Fibroblast of pulmonary artery (primary cell): ENCODE results near the gene SF3B5.

ENCODE experiments used
- DNase-seq: peaks from one replicate; pipeline ENCODE4 v3.0.0-alpha.2; 2010; ENCODE audit warnings: low read depth
- H3K4me3 ChIP-seq: replicated peaks from 2 replicates; pipeline ENCODE4 v1.5.1; 2011; ENCODE audit warnings: low read depth, mild to moderate bottlenecking, control low read depth, low read length, moderate library complexity
- TF ChIP-seq, protein P1 (sequence below): IDR thresholded peaks from 2 replicates; pipeline ENCODE4 v1.5.1; 2011; ENCODE audit warnings: mild to moderate bottlenecking, control low read depth, low read length, inconsistent platforms; ENCODE audit errors: missing control alignments

Gene SF3B5

DNA sequence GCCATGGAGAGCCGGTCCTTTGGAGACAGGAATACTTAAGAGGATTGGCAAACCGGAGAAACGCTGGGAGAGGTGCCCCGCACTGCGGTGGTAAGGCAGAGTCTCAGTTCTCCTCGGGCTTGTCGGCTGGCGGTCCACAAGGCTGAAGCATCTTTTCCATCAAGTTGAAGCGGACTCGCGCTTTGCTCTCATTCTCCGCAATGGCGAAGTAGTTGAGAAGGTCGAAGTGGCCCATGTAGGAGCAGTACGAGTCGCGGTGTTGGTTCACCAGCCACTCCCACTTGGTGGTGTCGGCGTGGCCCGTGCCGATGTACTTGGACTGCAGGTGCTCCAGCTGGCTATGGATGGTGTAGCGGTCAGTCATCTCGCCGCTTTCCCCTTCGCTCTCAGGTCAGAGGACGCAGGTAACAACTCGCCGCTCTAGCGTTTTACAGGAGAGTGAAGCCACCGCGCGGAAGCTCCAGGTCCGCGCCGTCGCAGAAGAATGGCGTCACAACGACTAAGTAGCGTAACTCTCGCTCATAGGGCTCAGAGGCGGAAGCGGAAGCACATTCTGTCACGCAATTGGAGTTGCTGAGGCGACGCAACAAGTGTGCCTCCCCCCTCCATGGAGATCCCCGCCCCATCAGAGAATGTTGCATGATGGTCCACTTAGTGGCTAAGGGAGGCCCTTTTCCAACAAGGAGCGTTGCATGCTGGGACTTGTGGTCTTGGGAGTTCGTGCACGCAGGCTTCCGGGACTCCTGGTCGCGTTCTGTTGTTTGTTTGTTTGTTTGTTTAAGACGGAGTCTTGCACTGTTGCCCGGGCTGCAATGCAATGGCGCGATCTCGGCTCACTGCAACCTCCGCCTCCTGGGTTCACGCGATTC, at the start of gene SF3B5:
Gene SF3B5 (minus strand): TSS at position 440 of the 869 bp plus-strand sequence. CDS start 76 bp downstream, at position 364.
- TF ChIP-seq, protein P1, sequence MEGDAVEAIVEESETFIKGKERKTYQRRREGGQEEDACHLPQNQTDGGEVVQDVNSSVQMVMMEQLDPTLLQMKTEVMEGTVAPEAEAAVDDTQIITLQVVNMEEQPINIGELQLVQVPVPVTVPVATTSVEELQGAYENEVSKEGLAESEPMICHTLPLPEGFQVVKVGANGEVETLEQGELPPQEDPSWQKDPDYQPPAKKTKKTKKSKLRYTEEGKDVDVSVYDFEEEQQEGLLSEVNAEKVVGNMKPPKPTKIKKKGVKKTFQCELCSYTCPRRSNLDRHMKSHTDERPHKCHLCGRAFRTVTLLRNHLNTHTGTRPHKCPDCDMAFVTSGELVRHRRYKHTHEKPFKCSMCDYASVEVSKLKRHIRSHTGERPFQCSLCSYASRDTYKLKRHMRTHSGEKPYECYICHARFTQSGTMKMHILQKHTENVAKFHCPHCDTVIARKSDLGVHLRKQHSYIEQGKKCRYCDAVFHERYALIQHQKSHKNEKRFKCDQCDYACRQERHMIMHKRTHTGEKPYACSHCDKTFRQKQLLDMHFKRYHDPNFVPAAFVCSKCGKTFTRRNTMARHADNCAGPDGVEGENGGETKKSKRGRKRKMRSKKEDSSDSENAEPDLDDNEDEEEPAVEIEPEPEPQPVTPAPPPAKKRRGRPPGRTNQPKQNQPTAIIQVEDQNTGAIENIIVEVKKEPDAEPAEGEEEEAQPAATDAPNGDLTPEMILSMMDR: no peak
- DNase-seq: peak; percentile 100
- peak within 1 kb of the TSS; percentile 97 for H3K4me3 ChIP-seq

DNA sequence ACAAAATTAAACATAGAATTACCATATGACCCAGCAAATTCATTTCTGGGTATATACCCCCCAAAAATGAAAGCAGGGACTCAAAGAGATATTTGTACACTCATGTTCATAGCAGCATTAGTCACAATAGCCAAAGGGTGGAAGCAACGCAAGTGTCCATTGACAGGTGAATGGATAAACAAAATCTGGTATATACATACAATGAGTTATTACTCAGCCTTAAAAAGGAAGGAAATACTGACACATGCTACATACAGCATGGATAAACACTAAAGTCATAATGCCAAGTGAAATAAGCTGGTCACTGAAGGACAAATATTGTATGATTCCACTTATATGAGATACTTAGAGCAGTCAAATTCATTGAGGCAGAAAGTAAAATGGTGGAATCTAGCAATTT, 49.6 kb upstream of the SF3B5 start:
- DNase-seq: no peak
- H3K4me3 ChIP-seq: no peak overlapping the region
- TF ChIP-seq, protein P1: no peak

DNA sequence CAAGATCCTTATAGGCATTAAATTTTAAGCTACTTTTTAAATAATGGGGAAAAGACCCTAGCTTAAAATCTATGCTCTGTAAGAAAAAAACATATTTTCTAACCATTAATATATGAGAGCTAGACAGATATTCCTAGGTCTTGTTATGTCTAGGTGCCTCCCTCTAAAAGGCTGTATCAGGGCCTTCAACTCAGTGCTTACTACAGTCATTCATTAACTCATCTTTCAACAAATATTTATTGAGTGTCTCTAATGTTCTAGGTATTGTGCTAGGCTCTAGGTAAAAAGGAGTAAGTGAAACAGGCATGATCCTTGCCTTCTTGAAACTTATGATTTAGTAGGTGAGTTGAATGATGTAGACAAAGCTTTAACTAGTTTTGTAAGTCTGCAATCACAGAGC, 48.5 kb upstream of the SF3B5 start:
- TF ChIP-seq, protein P1: no peak
- no peak overlapping the region for H3K4me3 ChIP-seq
- no peak for DNase-seq

DNA sequence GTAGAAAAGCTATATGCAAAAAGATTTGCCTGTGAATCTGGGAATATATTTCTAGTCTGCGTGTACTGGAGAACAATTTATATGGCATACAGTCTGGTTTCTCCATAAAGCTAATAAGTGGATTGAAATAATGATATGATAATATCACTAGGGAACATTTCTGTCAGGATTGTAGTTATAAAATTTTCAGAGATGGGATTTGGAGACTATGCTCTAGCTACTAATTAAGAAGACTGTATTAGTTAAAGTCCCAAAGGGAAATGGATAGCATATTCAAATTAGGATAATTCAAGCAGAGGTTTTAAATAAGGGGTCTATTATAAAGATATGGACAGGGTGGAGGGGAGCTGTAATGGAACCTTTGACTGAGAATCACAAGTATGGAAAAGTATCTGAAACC, 47.7 kb upstream of the SF3B5 start:
- TF ChIP-seq, protein P1: no peak
- no peak for DNase-seq
- no peak overlapping the region for H3K4me3 ChIP-seq

DNA sequence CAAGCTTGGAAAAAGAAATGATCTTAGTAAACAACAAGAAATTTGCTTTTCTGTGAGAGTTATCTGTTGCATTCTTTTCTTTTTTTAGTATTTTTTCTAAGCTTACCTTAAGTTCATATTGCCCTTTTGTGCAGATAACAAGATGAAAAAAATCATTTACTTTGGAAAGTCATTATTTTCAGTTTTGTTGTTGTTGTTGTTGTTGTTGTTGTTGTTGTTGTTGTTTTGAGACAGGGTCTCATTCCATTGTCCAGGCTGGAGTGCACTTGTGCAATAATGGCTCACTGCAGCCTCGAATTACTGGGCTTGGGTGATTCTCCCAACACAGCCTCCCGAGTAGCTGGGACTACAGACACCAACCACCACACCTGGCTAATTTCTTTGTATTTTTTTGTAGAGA, 46.1 kb upstream of the SF3B5 start:
- no peak overlapping the region for H3K4me3 ChIP-seq
- TF ChIP-seq, protein P1: no peak
- DNase-seq: no peak

DNA sequence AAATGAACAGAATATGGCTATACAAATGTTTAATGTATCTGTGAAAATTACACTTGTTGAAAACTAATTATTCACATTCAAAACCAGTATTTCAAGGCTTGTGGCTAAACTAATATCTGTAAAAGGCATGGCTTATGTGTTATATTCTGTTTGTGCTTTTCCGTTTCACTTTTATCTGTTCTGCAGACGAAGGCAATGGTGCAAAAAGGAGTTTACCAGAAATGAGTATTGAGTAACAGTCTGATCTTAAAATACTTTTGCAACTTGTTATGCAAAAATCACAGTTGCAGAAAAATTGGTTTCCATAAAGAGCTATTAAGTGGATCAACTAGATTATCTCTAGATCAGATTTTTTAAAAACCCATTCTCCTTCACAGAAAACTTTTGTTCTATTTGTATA, 45.5 kb upstream of the SF3B5 start:
- TF ChIP-seq, protein P1: no peak
- no peak overlapping the region for H3K4me3 ChIP-seq
- DNase-seq: no peak

DNA sequence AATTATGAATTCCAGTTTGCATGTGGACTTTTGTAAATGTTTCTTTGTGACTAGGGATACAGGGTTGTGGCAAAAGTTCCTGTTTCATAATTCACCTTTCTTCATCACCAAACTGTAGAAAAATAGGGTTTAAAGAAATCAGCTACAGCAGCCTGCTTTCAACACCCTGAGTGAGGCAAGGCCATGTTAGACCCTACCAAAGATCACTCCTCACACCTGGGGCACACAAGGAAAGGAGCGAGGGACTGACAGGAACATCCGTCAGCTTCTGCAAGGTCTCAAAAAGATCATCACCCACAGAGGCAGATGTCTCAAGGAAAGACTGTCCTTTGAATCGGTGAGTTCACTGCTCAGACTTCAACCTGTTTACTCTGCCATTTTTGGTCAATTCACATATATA, 44.4 kb upstream of the SF3B5 start:
- DNase-seq: no peak
- TF ChIP-seq, protein P1: no peak

More for the DNA sequence above, 44.4 kb upstream of the SF3B5 start:
- H3K4me3 ChIP-seq: no peak overlapping the region
